D721Med (cell line): Measurements from ENCODE around the gene RAF1.
"Not testable (repeated sequence)": the region's sequence is repeated elsewhere in the genome, so short reads cannot be mapped to it uniquely, and the experiment has no call there.

Experiments
- DNase-seq: peaks from one replicate; pipeline ENCODE4 v3.0.0; 2011; ENCODE audit warnings: low spot score; ENCODE audit not compliant: insufficient read length
- FAIRE-seq: peaks from 2 replicates; lab custom pipeline; 2011; peaks lifted over from hg19 to GRCh38; lab: Jason Lieb, UNC
- TF ChIP-seq, protein P1 (sequence below): IDR thresholded peaks from 2 replicates; pipeline ENCODE4 v1.5.1; 2012; ENCODE audit warnings: mild to moderate bottlenecking, control low read depth; ENCODE audit not compliant: insufficient read depth; ENCODE audit errors: missing control alignments

RAF1 gene

DNA sequence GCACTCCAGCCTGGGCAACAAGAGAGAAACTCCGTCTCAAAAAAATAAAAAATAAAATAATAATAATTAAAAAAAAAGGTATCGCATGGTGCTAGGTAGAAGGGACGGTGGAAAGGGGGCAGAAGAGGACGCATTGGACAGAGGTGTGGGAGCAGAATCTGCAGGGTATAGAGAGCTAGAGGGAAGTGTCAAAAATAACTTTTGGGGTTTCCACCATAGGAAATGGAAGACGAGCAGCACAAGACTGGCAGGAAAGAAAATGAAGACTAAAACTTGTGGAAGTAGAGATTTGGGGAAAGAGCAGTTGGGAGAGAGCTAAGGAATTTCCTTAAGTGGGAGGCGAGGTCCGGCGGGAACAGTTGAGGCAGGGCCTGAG, 107.6 kb downstream of the RAF1 start:
- DNase-seq = no peak

DNA sequence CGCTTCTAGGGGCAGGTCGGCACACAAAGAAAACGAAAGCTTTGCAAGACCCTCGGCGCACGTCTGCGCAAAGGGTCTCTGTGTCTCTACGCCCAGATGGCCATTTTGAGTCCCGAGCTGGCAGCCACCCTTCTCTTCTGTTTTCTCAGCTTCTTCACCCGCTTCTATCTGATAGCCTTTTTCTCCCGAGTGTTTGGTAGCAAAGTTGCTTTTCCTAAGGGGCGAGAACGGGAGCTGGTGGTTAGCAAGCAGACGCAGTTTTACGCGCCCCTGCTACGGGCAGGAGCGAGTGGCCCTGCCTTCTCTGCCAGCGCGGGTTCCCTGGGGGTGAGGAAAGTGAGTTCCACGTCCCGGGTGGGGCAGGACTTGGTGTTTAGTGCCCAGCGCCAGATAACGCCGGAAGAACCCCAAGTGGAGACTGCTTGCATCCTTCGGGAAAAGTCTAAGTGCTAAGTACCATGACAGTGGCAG, 110.0 kb downstream of the RAF1 start:
- FAIRE-seq (no peak), DNase-seq (no peak)
- TF ChIP-seq, protein P1, sequence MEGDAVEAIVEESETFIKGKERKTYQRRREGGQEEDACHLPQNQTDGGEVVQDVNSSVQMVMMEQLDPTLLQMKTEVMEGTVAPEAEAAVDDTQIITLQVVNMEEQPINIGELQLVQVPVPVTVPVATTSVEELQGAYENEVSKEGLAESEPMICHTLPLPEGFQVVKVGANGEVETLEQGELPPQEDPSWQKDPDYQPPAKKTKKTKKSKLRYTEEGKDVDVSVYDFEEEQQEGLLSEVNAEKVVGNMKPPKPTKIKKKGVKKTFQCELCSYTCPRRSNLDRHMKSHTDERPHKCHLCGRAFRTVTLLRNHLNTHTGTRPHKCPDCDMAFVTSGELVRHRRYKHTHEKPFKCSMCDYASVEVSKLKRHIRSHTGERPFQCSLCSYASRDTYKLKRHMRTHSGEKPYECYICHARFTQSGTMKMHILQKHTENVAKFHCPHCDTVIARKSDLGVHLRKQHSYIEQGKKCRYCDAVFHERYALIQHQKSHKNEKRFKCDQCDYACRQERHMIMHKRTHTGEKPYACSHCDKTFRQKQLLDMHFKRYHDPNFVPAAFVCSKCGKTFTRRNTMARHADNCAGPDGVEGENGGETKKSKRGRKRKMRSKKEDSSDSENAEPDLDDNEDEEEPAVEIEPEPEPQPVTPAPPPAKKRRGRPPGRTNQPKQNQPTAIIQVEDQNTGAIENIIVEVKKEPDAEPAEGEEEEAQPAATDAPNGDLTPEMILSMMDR = no peak

More for the DNA sequence above, 107.6 kb downstream of the RAF1 start:
- TF ChIP-seq, protein P1 = no peak
- no peak for FAIRE-seq

DNA sequence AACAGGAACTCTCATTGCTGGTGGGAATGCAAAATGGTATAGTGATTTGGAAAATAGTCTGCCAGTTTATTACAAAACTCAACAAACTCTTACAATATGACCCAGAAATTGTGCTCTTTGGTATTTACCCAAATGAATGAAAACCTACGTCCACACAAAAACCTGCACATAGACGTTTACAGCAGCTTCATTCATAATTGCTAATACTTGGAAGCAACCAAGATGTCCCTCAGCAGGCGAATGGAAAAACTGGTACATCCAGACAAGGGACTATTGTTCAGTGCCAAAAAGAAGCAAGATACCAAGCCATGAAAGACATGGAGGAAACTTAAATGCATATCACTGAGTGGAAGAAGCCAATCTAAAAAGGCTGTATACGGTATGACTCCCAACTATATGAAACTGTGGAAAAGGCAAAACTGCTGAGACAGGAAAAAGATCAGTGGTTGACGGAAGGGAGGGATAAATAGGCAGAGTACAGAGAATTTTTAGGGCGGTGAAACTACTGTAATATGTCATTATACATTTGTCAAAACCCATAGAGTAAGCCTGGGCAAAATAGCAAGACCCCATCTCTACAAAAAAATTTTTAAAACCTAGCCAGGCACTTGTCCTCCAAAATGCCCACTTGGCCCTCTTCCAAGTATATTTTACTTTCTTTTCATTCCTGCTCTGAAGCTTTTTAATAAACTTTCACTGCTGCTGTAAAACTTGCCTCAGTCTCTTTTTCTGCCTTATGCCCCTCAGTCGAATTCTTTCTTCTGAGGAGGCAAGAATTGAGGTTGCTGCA, 113.8 kb downstream of the RAF1 start:
- DNase-seq (no peak), FAIRE-seq (no peak)
- TF ChIP-seq, protein P1 = no peak

DNA sequence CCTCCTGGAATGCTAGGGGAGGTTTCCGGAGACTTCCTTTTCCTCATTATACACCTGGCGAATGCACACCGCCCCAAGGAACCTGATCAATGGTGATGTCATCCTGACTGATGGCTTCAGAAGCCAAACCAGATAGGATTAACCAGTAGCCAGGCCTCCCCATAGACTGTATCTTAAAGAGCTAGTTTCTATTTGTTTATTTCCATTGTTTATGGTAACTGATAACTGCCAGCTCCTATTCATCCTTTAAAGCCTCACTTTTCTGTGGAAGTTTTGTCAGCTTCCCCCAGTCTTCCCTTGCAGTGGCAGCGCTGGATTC, 118.5 kb downstream of the RAF1 start, which contains the start of gene MKRN2OS:
TSS of gene MKRN2OS (minus strand) at position 27 of the 319 bp plus-strand sequence. CDS start 35 bp downstream, outside the sequence.
- TF ChIP-seq, protein P1 = no peak
- DNase-seq (no peak), FAIRE-seq (no peak)

DNA sequence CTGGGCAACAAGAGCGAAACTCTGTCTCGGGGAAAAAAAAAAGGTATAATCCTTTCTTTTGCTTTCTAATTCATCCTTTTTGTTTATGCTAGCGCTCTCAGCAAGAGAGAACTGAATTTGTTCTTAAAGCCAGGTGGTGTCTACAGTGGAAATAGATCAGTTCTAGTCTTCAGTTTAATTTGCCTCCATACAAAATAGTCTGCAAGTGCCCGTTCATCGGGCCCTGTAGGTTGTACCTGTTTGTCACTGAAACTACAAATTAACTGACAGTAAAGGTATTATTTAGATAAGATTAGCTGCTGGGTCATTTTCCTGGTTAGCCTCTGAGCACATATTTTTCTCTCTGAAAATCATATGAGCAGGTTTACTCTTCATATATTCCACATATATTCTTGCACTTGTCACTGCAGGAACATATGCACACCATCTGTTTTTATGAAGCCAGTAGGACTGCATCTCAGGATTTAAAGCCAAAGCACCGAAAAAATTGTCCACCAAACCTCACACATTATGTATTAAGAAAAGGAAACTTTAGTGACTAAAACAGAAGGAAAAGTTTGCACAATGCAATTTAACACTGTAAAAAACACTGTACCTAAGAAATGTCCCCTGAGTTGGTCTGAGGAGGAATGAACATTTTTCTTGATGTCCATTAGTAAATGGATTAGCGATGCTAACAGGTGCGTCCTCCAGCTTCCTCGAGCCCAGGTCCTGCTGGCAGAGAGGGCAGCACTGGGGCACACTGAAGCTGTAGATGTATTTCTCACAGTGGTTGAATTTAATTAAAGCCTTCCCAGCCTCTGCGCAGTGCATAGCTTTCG, 119.1 kb downstream of the RAF1 start:
- FAIRE-seq (no peak), DNase-seq (no peak)
- TF ChIP-seq, protein P1 = no peak

DNA sequence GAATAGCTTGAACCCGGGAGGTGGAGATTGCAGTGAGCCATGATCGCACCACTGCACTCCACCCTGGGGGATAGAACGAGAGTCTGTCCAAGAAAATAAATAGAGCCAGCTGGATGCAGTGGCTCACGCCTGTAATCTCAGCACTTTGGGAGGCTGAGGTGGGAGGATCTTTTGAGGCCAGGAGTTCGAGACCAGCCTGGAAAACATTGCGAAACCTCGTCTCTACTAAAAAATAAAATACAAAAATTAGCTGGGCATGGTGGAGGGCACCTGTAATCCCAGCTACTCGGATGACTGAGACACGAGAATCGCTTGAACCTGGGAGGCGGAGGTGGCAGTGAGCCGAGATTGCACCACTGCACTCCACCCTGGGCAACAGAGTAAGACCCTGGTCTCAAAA, 120.4 kb downstream of the RAF1 start:
- not testable (repeated sequence) for FAIRE-seq, DNase-seq

DNA sequence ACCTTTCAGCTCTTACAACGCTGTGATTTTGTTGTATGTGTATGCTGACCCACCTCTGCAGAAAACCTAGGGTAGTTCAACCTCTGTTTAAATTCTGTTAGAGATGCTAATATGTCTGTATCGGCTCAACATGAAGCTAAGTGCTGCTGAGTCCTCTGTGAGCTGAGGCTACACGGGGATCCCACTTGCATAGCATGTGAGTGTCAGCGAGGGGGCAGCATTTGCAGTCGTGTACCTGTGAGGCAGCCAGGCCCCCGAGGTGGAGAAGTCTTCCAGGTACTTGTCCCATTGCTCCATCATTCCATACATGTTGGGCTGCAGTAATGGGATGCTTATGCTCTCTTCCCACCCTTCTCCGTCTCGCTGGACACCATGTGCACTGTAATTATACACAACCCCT, 122.3 kb downstream of the RAF1 start:
- no peak for FAIRE-seq
- TF ChIP-seq, protein P1 = no peak
- DNase-seq = no peak
